ENCODE results near the gene TEAD1.

- TF ChIP-seq CTCF (IDR thresholded peaks at IDR 0.05; ENCODE audit: low read depth, low read length, poor library complexity, severe bottlenecking), result no peak
- no peak for TF ChIP-seq EZH2phosphoT487 (IDR thresholded peaks at IDR 0.05; ENCODE audit: borderline replicate concordance, low read length)
These were observed 188.7 kb downstream of the TEAD1 start for GRCh38 chr11:12862696-12863469.
